GM12865 (cell line): ENCODE data around the gene MYH14.

Source experiments
- DNase-seq: peaks from one replicate; pipeline ENCODE4 v3.0.0; 2010; ENCODE audit warnings: low read depth
- H3K4me3 ChIP-seq: 2 replicates; pipeline ENCODE4 v1.5.1; 2011; ENCODE audit warnings: mild to moderate bottlenecking, low read depth, low read length, control low read depth
- CTCF ChIP-seq: IDR thresholded peaks from 2 replicates; pipeline ENCODE4 v1.5.1; 2011; ENCODE audit warnings: low read length, control low read depth, low read depth, inconsistent platforms; ENCODE audit not compliant: insufficient read depth; ENCODE audit errors: missing control alignments

MYH14 gene

GRCh38 chr19:50320596-50320995, 117.2 kb downstream of the MYH14 start:
- H3K4me3 ChIP-seq = no peak overlapping the region
- TF ChIP-seq CTCF = no peak
- DNase-seq = no peak

- H3K4me3 ChIP-seq = no peak overlapping the region
- no peak for DNase-seq
- no peak for TF ChIP-seq CTCF
These were observed 118.4 kb downstream of the MYH14 start for GRCh38 chr19:50321831-50322230.

- no peak overlapping the region for H3K4me3 ChIP-seq
- TF ChIP-seq CTCF = no peak
- no peak for DNase-seq
These were observed 118.8 kb downstream of the MYH14 start for GRCh38 chr19:50322234-50322633.

- no peak overlapping the region for H3K4me3 ChIP-seq
- TF ChIP-seq CTCF = no peak
- no peak for DNase-seq
These were observed 119.7 kb downstream of the MYH14 start for GRCh38 chr19:50322931-50323781.

GRCh38 chr19:50323782-50324133, 120.3 kb downstream of the MYH14 start:
- no peak for TF ChIP-seq CTCF
- no peak overlapping the region for H3K4me3 ChIP-seq
- no peak for DNase-seq

- H3K4me3 ChIP-seq = no peak overlapping the region
- no peak for DNase-seq
- TF ChIP-seq CTCF = no peak
These were observed 120.9 kb downstream of the MYH14 start for GRCh38 chr19:50324331-50324730.

GRCh38 chr19:50325310-50326100, 122.1 kb downstream of the MYH14 start:
- no peak for TF ChIP-seq CTCF
- peak overlapping the region; percentile 29 for H3K4me3 ChIP-seq
- DNase-seq = peak; percentile 85
